ENCODE data around the gene FBXO45.
"Not testable (repeated sequence)": the region's sequence is repeated elsewhere in the genome, so short reads cannot be mapped to it uniquely, and the experiment has no call there.

FBXO45 gene

GRCh38 chr3:196568246-196569002, at the start of gene FBXO45, which contains the start of gene WDR53:
TSS of gene FBXO45 (plus strand) at chr3:196568660. CDS start at chr3:196568985, 325 bp downstream.
TSS of gene WDR53 (minus strand) at chr3:196568554. CDS start at chr3:196561475, 7,079 bp downstream.
- peak; percentile 96 for ATAC-seq
- peak; percentile 96 for DNase-seq

- DNase-seq = peak; percentile 71
- ATAC-seq = no peak
These were observed 49.3 kb upstream of the FBXO45 start for GRCh38 chr3:196518966-196519717.

GRCh38 chr3:196519718-196520082, 48.8 kb upstream of the FBXO45 start:
- ATAC-seq = no peak
- DNase-seq = peak; percentile 67

DNA sequence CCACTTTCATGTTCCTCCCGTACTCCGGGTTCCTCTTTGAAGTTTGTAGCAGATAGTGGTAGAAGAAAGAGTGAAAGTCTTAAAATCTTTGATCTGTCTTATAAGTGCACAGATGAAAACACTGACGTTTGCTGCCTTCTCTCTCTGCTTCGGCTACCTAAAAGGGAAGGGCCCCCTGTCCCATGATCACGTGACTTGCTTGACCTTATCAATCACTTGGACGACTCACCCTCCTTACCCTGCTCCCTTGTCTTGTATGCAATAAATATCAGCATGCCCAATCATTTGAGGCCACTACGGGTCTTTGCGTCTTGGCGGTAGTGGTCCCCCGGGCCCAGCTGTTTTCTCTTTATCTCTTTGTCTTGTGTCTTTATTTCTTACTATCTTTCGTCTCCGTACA, 47.2 kb upstream of the FBXO45 start:
- not testable (repeated sequence) for ATAC-seq, DNase-seq

DNA sequence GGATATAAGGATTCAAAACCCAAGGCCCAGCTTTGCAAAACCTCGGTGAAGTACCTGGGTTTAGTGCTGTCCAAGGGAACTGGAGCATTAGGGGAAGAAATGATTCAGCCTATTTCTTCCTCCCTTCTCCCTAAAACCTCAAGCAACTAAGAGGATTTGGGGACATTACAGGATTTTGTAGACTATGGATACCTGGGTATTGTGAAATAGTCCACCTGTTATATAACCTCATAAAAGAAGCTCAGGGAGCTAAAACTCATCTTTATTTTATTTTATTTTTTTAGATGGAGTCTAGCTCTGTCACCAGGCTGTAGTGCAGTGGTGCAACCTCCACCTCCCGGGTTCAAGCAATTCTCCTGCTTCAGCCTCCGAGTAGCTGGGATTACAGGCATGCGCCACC, 44.6 kb upstream of the FBXO45 start:
- ATAC-seq = no peak
- no peak for DNase-seq

DNA sequence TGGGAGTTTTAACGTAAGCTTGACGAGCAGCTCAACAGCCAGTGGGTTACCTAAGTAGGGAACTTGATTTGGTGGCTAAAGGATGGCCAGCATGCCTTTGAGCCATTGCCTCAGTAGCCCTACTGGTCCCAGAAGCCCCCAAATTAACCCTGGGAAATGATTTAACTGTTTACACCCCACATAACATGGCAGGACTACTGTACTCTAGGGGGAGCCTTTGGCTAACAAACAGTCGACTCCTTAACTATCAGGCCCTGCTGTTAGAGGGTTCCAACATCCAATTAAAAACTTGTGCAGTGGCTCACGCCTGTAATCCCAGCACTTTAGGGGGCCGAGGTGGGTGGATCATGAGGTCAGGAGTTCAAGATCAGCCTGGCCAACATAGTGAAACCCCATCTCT, 43.9 kb upstream of the FBXO45 start:
- ATAC-seq = no peak
- DNase-seq = no peak

DNA sequence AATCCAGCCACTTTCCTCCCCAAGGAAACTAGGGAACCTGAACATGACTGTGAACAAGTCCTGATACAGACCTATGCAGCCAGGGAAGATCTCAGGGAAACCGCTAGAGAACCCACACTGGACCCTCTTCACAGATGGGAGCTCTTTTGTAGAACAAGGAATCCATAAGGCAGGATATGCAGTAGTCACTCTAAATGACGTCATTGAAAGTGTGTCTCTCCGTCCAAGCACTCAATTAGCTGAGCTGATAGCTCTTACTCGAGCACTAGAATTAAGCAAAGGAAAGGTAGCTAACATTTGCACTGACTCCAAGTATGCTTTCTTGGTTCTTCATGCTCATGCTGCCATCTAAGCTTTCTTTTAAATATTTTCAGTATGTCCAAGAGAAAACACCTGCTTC, 43.3 kb upstream of the FBXO45 start:
- DNase-seq (no peak), ATAC-seq (no peak)

DNA sequence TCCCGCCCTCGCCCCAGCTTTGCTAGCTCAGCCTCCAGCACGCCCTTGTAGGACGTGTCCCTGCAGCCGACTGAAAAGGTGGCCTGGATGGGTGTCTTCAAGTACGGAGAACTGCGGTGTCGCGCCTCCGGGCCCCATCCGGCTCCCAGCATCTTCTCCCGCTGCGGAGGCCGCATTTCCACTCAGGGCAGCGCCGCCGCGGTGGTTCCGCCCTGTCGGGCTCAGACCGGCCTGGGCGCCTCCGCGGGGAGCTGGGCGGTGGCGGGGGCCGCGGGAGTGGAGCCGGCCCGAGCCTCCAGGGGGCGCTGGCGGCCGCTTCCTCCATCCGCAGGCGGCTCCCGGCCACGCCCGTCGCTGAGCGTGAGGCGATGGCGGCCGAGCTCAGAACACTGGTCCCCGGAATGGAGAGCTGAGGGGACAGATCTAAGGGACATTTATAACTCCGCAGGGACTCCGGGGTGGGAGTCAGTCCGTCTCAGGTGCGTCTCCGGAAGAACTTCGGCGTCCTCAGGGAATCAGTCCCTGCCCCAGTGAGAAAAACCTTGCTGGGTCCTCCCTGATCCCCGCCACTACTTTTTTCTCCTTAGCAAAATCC, 39.7 kb upstream of the FBXO45 start:
- ATAC-seq (peak; percentile 99), DNase-seq (peak; percentile 94)

DNA sequence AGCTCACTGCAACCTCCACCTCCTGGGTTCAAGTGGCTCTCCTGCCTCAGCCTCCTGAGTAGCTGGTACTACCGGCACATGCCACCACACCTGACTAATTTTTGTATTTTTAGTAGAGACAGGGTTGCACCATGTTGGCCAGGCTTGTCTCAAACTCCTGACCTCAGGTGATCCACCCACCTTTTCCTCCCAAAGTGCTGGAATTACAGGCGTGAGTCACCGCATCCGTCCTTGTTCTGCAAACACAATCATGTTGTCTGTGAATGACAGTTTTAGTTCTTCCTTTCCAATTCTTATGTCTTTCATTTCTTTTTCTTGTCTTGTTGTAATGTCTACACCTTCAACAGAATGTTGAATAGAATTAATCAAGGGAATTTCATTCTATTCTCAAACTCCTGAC, 37.0 kb upstream of the FBXO45 start:
- DNase-seq (no peak), ATAC-seq (no peak)

DNA sequence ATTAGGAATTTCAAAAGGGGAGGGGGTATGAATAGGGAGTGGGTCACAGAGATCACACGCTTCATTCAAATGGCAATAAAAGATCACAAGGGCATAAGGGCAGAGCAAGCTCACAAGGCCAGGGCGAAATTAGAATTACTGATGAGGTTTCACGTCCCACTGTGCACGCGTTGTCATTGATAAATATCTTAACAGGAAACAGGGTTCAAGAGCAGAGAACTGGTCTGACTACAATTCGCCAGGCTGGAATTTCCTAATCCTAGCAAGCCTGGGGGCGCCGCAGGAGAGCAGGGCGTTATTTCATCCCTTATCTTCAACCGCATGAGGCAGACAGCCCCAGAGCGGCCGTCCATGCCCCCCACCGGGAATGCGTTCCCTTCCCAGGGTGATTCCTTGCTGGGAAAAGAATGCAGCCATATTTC, 35.2 kb upstream of the FBXO45 start:
- DNase-seq (no peak), ATAC-seq (no peak)

GRCh38 chr3:196537319-196537984, 31.0 kb upstream of the FBXO45 start:
- DNase-seq (peak; percentile 73), ATAC-seq (no peak)

DNA sequence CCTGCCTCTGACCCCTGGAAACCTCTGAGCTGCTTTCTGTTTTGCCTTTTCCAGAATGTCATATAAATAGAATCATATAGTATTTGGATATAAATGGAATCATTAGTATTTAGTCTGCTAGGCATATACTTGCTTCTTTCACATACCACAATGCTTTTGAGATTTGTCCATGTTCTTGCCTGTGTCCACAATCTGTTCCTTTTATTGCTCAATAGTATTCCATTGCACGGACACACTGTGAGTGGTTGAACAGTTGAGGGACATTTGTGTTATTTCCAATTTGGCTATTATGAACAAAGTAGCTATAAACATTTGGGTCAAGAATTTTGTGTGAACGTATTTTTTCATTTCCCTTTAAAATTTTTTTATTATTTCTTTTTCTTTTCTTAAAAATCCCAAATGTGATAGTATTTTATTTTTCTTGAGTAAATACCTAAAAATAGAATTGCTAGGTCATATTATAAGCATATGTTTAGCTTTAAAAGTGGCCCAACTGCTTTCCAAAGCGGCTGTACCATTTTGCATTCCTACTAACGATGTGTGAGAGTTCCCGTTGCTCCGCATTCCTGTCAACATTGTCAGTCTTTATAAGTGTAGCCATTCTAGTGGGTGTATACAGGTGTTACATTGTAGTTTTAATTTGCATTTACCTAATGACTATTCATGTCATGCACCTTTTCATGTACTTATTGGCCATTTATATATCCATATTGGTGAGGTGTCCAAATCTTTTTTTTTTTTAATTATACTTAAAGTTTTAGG, 26.6 kb upstream of the FBXO45 start:
- no peak for ATAC-seq

DNA sequence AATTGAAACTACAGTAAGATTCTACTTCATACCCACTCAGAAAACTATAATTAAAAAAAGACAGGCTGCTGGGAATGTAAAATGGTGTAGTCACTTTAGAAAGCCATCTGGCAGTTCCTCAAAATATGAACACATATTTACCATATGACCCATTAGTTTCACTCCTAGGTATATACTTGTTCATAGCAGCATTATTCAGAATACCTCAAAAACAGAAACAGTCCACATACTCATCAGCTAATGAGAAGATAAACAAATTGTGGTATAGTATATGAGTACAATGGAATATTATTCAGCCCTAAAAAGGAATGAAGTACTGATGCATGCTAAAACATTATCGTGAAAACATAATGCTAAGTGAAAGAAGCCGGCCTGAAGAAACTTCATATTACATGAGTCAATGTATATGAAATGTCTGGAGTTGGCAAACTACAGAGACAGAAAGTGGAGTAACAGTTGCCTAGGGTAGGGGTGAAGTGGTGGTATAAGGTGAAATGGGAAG, 23.9 kb upstream of the FBXO45 start:
- ATAC-seq = no peak

More for the DNA sequence above, 26.6 kb upstream of the FBXO45 start:
- no peak for DNase-seq

GRCh38 chr3:196546537-196546936, 21.9 kb upstream of the FBXO45 start:
- no peak for DNase-seq
- ATAC-seq = no peak

More for the DNA sequence above, 23.9 kb upstream of the FBXO45 start:
- no peak for DNase-seq

GRCh38 chr3:196547067-196547466, 21.4 kb upstream of the FBXO45 start:
- no peak for ATAC-seq
- no peak for DNase-seq

DNA sequence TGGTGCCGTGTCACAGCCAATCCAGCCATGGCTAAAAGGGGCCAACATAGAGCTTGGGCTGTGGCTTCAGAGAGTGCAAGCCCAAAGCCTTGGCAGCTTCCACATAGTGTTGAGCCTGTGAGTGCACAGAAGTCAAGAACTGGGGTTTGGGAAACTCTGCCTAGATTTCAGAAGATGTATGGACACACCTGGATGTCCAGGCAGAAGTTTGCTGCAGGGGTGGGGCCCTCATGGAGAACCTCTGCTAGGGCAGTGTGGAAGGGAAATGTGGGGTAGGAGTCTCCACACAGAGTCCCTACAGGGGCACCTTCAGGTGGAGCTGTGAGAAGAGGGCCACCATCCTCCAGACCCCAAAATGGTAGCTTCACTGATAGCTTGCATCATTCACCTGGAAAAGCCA, 19.1 kb upstream of the FBXO45 start:
- DNase-seq, ATAC-seq: not testable (repeated sequence)

- ATAC-seq, DNase-seq: not testable (repeated sequence)
These were observed 18.3 kb upstream of the FBXO45 start for GRCh38 chr3:196550172-196550571.

DNA sequence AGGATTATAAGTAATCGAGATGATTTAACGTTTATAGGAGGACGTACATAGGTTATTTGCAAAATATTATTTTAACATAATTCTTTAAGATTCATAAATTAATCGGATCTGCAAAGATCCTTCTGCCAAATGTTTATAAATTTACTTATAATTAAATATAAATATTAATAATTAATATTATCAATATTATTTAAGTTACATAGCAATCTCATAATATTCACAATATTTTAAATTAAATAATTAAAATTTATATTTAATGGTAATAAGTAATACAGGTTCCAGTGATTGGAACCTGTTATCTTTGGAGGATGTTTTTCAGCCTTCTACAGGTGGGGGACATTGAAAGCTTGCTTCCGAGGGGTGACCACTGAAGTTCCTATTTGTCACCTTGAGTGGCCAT, 16.2 kb upstream of the FBXO45 start:
- DNase-seq = no peak
- ATAC-seq = no peak

DNA sequence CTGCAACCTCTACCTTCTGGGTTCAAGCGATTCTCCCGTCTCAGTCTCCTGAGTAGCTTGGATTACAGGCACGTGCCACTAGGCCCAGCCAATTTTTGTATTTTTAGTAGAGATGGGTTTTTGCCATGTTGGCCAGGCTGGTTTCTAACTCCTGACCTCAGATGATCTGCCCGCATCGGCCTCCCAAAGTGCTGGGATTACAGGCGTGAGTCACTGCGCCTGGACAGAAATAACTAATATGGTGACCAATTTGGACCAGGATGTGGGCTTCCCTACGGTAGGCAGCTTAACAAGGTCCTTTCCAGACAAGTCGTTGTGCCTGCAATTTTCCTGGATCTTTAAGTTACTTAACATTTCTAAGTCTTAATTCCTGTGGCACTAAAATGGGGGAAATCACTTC, 14.9 kb upstream of the FBXO45 start:
- DNase-seq (no peak), ATAC-seq (no peak)

- ATAC-seq = no peak
- no peak for DNase-seq
These were observed 14.3 kb upstream of the FBXO45 start for GRCh38 chr3:196554205-196554604.

- no peak for DNase-seq
- ATAC-seq = no peak
These were observed 13.2 kb upstream of the FBXO45 start for GRCh38 chr3:196555295-196555694.
